ENCODE results near the gene CNN3.

Gene CNN3

GRCh38 chr1:94884507-94884906 is 42.4 kb downstream of the CNN3 start:
- DNase-seq = no peak

- DNase-seq = no peak
These were observed 42.8 kb downstream of the CNN3 start for GRCh38 chr1:94884106-94884505.

GRCh38 chr1:94883691-94884090 is 43.2 kb downstream of the CNN3 start:
- DNase-seq = no peak

GRCh38 chr1:94878329-94878728 is 48.6 kb downstream of the CNN3 start:
- no peak for DNase-seq

- no peak for DNase-seq
These were observed 50.5 kb downstream of the CNN3 start for GRCh38 chr1:94876362-94876761.

GRCh38 chr1:94875794-94876193 is 51.1 kb downstream of the CNN3 start:
- no peak for DNase-seq

GRCh38 chr1:94874423-94874822 is 52.5 kb downstream of the CNN3 start:
- DNase-seq = no peak

- peak in 1 of 2 experiments; percentile 45 for DNase-seq
These were observed 53.2 kb downstream of the CNN3 start for GRCh38 chr1:94873520-94874351.

- no peak for DNase-seq
These were observed 54.0 kb downstream of the CNN3 start for GRCh38 chr1:94872771-94873495.

- DNase-seq = no peak
These were observed 55.9 kb downstream of the CNN3 start for GRCh38 chr1:94871031-94871430.

GRCh38 chr1:94866164-94866807 is 60.6 kb downstream of the CNN3 start:
- DNase-seq = peak in 1 of 2 experiments; percentile 12

- DNase-seq = peak in 1 of 2 experiments; percentile 70
These were observed 61.5 kb downstream of the CNN3 start for GRCh38 chr1:94865360-94865759.

GRCh38 chr1:94864821-94865220 is 62.1 kb downstream of the CNN3 start:
- no peak for DNase-seq

GRCh38 chr1:94863919-94864318 is 63.0 kb downstream of the CNN3 start:
- peak in 1 of 2 experiments; percentile 60 for DNase-seq

- peak; percentile 52 to 62 for DNase-seq
These were observed 63.5 kb downstream of the CNN3 start for GRCh38 chr1:94863297-94863911.

- DNase-seq = no peak
These were observed 64.2 kb downstream of the CNN3 start for GRCh38 chr1:94862718-94863117.

- no peak for DNase-seq
These were observed 67.7 kb downstream of the CNN3 start for GRCh38 chr1:94859174-94859573.

GRCh38 chr1:94858276-94858675 is 68.6 kb downstream of the CNN3 start:
- DNase-seq = no peak

GRCh38 chr1:94856868-94857267 is 70.0 kb downstream of the CNN3 start:
- no peak for DNase-seq

- DNase-seq = no peak
These were observed 70.9 kb downstream of the CNN3 start for GRCh38 chr1:94856004-94856403.

GRCh38 chr1:94855307-94855700 is 71.6 kb downstream of the CNN3 start:
- DNase-seq = no peak

GRCh38 chr1:94854458-94855306 is 72.2 kb downstream of the CNN3 start:
- peak; percentile 89 to 94 for DNase-seq
